H1 (cell line): ENCODE data around the gene UNC79. TPM values are rescaled to one million over a fixed set of nuclear protein-coding genes. Genes with fewer than 3 reads are reported as not detected.

ENCODE experiments used
- CTCF ChIA-PET: fragments of 300-600 bp; sonication (Branson Sonifier 250); formaldehyde crosslinking; loops from one replicate; lab custom pipeline; 2021; ENCODE audit not compliant: partially characterized antibody; lab: Charles Lee
- POLR2A ChIA-PET: fragments of 300-600 bp; sonication (Branson Sonifier 250); formaldehyde crosslinking; loops from one replicate; lab custom pipeline; 2021; ENCODE audit warnings: inconsistent platforms; ENCODE audit not compliant: partially characterized antibody; lab: Charles Lee
- DNase-seq, 2 experiments: peaks; one replicate each; pipeline versions ENCODE4 v3.0.0 to v3.0.0-alpha.2; 2010 to 2022; ENCODE audit warnings: low spot score in 2 of 2, low read depth in 1 of 2, mixed read lengths in 1 of 2
- FAIRE-seq: peaks from 2 replicates; lab custom pipeline; 2011; peaks lifted over from hg19 to GRCh38; lab: Jason Lieb, UNC
- H2AFZ ChIP-seq: 2 replicates; pipeline ENCODE4 v1.8.1; 2012; ENCODE audit warnings: low read length, inconsistent platforms
- H2AK5ac ChIP-seq: 2 replicates; pipeline ENCODE4 v1.6.1; 2013; ENCODE audit warnings: low read depth, low read length
- H2BK120ac ChIP-seq: replicated peaks from 2 replicates; pipeline ENCODE3; 2013; ENCODE audit warnings: low read depth, low read length, inconsistent platforms
- H2BK12ac ChIP-seq: 2 replicates; pipeline ENCODE4 v1.6.1; 2013; ENCODE audit warnings: low read depth, low read length
- H2BK15ac ChIP-seq: 2 replicates; pipeline ENCODE4 v1.6.1; 2013; ENCODE audit warnings: low read length
- H2BK20ac ChIP-seq: 2 replicates; pipeline ENCODE4 v1.6.1; 2013; ENCODE audit warnings: low read length
- H2BK5ac ChIP-seq: 2 replicates; pipeline ENCODE4 v1.6.1; 2013; ENCODE audit warnings: low read depth, low read length
- H3K14ac ChIP-seq: 2 replicates; pipeline ENCODE4 v1.6.1; 2013; ENCODE audit warnings: inconsistent platforms; ENCODE audit not compliant: insufficient read length
- H3K18ac ChIP-seq: 2 replicates; pipeline ENCODE4 v1.6.1; 2013; ENCODE audit warnings: low read length; ENCODE audit errors: extremely low read depth
- H3K23ac ChIP-seq: 2 replicates; pipeline ENCODE4 v1.6.1; 2013; ENCODE audit warnings: inconsistent platforms; ENCODE audit not compliant: insufficient read length
- H3K23me2 ChIP-seq: 2 replicates; pipeline ENCODE4 v1.6.1; 2013; ENCODE audit warnings: low read depth, low read length
- H3K27ac ChIP-seq: 2 replicates; pipeline ENCODE4 v1.6.1; 2011; ENCODE audit warnings: low read depth, low read length, inconsistent platforms
- H3K27me3 ChIP-seq, 4 experiments: replicated peaks in 1 of 4; 1 replicate in 1 of 4; 2 replicates in 3 of 4; pipeline versions ENCODE4 v1.6.1 to v1.8.1; 2011 to 2013; ENCODE audit warnings: low read length in 3 of 4, mild to moderate bottlenecking in 3 of 4, inconsistent platforms in 2 of 4, mixed read lengths in 2 of 4, moderate library complexity in 1 of 4; ENCODE audit not compliant: control insufficient read depth in 3 of 4, insufficient read depth in 3 of 4; ENCODE audit errors: extremely low read depth in 1 of 4
- H3K36me3 ChIP-seq, 4 experiments: 2 replicates each; pipeline versions ENCODE4 v1.6.1 to v1.8.1; 2011 to 2013; ENCODE audit warnings: mild to moderate bottlenecking in 4 of 4, low read length in 3 of 4, moderate library complexity in 2 of 4, control low read depth in 1 of 4, inconsistent platforms in 1 of 4; ENCODE audit not compliant: insufficient read depth in 4 of 4, control insufficient read depth in 2 of 4
- H3K4ac ChIP-seq: replicated peaks from 2 replicates; pipeline ENCODE3; 2013; ENCODE audit warnings: low read length, low read depth, mixed read lengths, inconsistent platforms; ENCODE audit not compliant: insufficient read length
- H3K4me1 ChIP-seq, 4 experiments: replicated peaks in 1 of 4; 1 replicate in 1 of 4; 2 replicates in 3 of 4; pipeline versions ENCODE4 v1.6.1 to v1.8.1; 2011 to 2013; ENCODE audit warnings: low read length in 3 of 4, inconsistent platforms in 2 of 4, mixed read lengths in 1 of 4; ENCODE audit not compliant: insufficient read depth in 4 of 4, control insufficient read depth in 3 of 4
- H3K4me2 ChIP-seq, 2 experiments: 2 replicates each; pipeline versions ENCODE4 v1.6.1 to v1.8.1; 2011 to 2013; ENCODE audit warnings: low read depth in 2 of 2, low read length in 2 of 2, control low read depth in 1 of 2, inconsistent platforms in 1 of 2, mild to moderate bottlenecking in 1 of 2; ENCODE audit not compliant: insufficient read depth in 1 of 2
- H3K4me3 ChIP-seq, 4 experiments: fragments of 200-600, 300-600 bp in 1 of 4; sonication (generic), shearing (Covaris generic), sonication (Bioruptor Twin) in 1 of 4; 2 replicates each; pipeline versions ENCODE4 v1.5.1 to v1.8.1; 2011 to 2016; ENCODE audit warnings: low read length in 4 of 4, low read depth in 3 of 4, control low read depth in 2 of 4, inconsistent platforms in 2 of 4, mild to moderate bottlenecking in 2 of 4, mixed read lengths in 1 of 4, moderate library complexity in 1 of 4; ENCODE audit not compliant: insufficient read depth in 2 of 4; ENCODE audit errors: extremely low read depth in 1 of 4
- H3K56ac ChIP-seq: replicated peaks from 2 replicates; pipeline ENCODE3; 2013; ENCODE audit warnings: low read depth, mild to moderate bottlenecking, mixed read lengths, low read length, inconsistent platforms; ENCODE audit not compliant: insufficient read length
- H3K79me1 ChIP-seq: 2 replicates; pipeline ENCODE4 v1.6.1; 2013; ENCODE audit warnings: low read depth, low read length, control low read depth
- H3K79me2 ChIP-seq, 2 experiments: 2 replicates each; pipeline versions ENCODE4 v1.6.1 to v1.8.1; 2012 to 2013; ENCODE audit warnings: low read length in 2 of 2, mild to moderate bottlenecking in 2 of 2, inconsistent platforms in 1 of 2; ENCODE audit not compliant: insufficient read depth in 2 of 2, control insufficient read depth in 1 of 2
- H3K9ac ChIP-seq, 4 experiments: replicated peaks in 1 of 4; 1 replicate in 1 of 4; 2 replicates in 3 of 4; pipeline versions ENCODE4 v1.6.1 to v1.8.1; 2011 to 2013; ENCODE audit warnings: low read depth in 3 of 4, low read length in 3 of 4, control low read depth in 2 of 4, mild to moderate bottlenecking in 2 of 4, moderate library complexity in 2 of 4, inconsistent platforms in 1 of 4; ENCODE audit errors: extremely low read depth in 1 of 4
- H3K9me3 ChIP-seq, 2 experiments: 2 replicates each; pipeline versions ENCODE4 v1.6.1 to v1.8.1; 2012 to 2013; ENCODE audit warnings: mild to moderate bottlenecking in 2 of 2, moderate library complexity in 2 of 2, control low read depth in 1 of 2, inconsistent platforms in 1 of 2, low read depth in 1 of 2, low read length in 1 of 2, mixed read lengths in 1 of 2; ENCODE audit not compliant: insufficient read depth in 2 of 2
- H4K20me1 ChIP-seq, 2 experiments: replicated peaks in 1 of 2; 2 replicates each; pipeline versions ENCODE3 to v1.8.1; 2011 to 2013; ENCODE audit warnings: inconsistent platforms in 2 of 2, low read length in 2 of 2, mild to moderate bottlenecking in 1 of 2; ENCODE audit not compliant: insufficient read depth in 2 of 2, control insufficient read depth in 1 of 2
- H4K5ac ChIP-seq: 2 replicates; pipeline ENCODE4 v1.6.1; 2013; ENCODE audit warnings: low read length, low read depth, mixed read lengths, inconsistent platforms; ENCODE audit not compliant: insufficient read length
- H4K8ac ChIP-seq: 2 replicates; pipeline ENCODE4 v1.8.0; 2013; ENCODE audit warnings: mild to moderate bottlenecking, moderate library complexity, low read length, inconsistent platforms; ENCODE audit not compliant: insufficient read depth; ENCODE audit errors: extremely low read depth
- H4K91ac ChIP-seq: replicated peaks from 2 replicates; pipeline ENCODE3; 2013; ENCODE audit warnings: low read length, mixed read lengths, inconsistent platforms; ENCODE audit not compliant: insufficient read length
- CTBP2 ChIP-seq: IDR thresholded peaks from 2 replicates; pipeline ENCODE4 v1.7.0; 2011; ENCODE audit warnings: borderline replicate concordance, mild to moderate bottlenecking, moderate library complexity, mixed read lengths, low read length; ENCODE audit not compliant: insufficient read depth, insufficient read length
- EP300 ChIP-seq, 2 experiments: IDR thresholded peaks; 1 replicate in 1 of 2; 2 replicates in 1 of 2; pipeline ENCODE4 v1.6.1; 2011 to 2012; ENCODE audit warnings: low read depth in 2 of 2, low read length in 2 of 2, mild to moderate bottlenecking in 2 of 2, borderline replicate concordance in 1 of 2, inconsistent platforms in 1 of 2, moderate library complexity in 1 of 2
- HDAC2 ChIP-seq, 2 experiments: fragments of 300-600 bp in 1 of 2; sonication (generic) in 1 of 2; IDR thresholded peaks; 2 replicates each; pipeline ENCODE4 v1.6.1; 2011 to 2012; ENCODE audit warnings: low read depth in 2 of 2, low read length in 2 of 2, mild to moderate bottlenecking in 2 of 2, moderate library complexity in 2 of 2, borderline replicate concordance in 1 of 2, inconsistent platforms in 1 of 2
- JUND ChIP-seq: IDR thresholded peaks from 2 replicates; pipeline ENCODE4 v1.6.1; 2011; ENCODE audit warnings: mild to moderate bottlenecking, improper control_type of control experiment, low read length
- RAD21 ChIP-seq, 2 experiments: IDR thresholded peaks in 1 of 2; conservative IDR thresholded peaks in 1 of 2; 2 replicates each; pipeline ENCODE4 v1.6.1; 2011; ENCODE audit warnings: low read depth in 2 of 2, low read length in 2 of 2, improper control_type of control experiment in 1 of 2, inconsistent platforms in 1 of 2, mild to moderate bottlenecking in 1 of 2, moderate library complexity in 1 of 2
- SAP30 ChIP-seq: fragments of 300-600 bp; sonication (generic); IDR thresholded peaks from 2 replicates; pipeline ENCODE4 v1.7.1; 2012; ENCODE audit warnings: low read length, moderate library complexity, mild to moderate bottlenecking, inconsistent platforms; ENCODE audit not compliant: insufficient read depth, insufficient replicate concordance
- SIX5 ChIP-seq: IDR thresholded peaks from 2 replicates; pipeline ENCODE4 v1.6.1; 2011; ENCODE audit warnings: mild to moderate bottlenecking, low read depth, low read length
- TAF1 ChIP-seq: IDR thresholded peaks from 2 replicates; pipeline ENCODE4 v1.6.1; 2011; ENCODE audit warnings: mild to moderate bottlenecking, low read depth, low read length
- YY1 ChIP-seq: IDR thresholded peaks from 2 replicates; pipeline ENCODE4 v1.6.1; 2011; ENCODE audit warnings: low read depth, mild to moderate bottlenecking, low read length
- WGBS, 2 experiments: shearing (Covaris generic) in 1 of 2; methylation state at CpG; one replicate each; pipeline versions ENCODE4 v1.1.6 to v1.1.7; 2013 to 2015; ENCODE audit warnings: low lambda C conversion rate in 2 of 2, mixed read lengths in 2 of 2, inconsistent platforms in 1 of 2, low coverage in 1 of 2, missing lambda C conversion rate in 1 of 2; ENCODE audit not compliant: insufficient replicate concordance in 2 of 2, insufficient coverage in 1 of 2, insufficient read length in 1 of 2; ENCODE audit errors: extremely low coverage in 1 of 2, missing lambda C conversion rate in 1 of 2; 5-methylcytosine and 5-hydroxymethylcytosine counted together
- polyA plus RNA-seq, 7 experiments: library from polyadenylated mRNA; depleted of rRNA in 3 of 7; stranded (reverse) in 5 of 7; unstranded in 2 of 7; fragments of >200 nt in 5 of 7; fragments of 200-250 nt in 2 of 7; gene quantifications; 1 replicate in 5 of 7; 2 replicates in 1 of 7; 4 replicates in 1 of 7; pipeline versions ENCODE4 v1.2.1 to v1.2.3, GENCODE V29; 2011 to 2013; ENCODE audit warnings: missing spikeins in 2 of 7, mixed read lengths in 2 of 7
- total RNA-seq: library from RNA; stranded (reverse); fragmentation: NEBNext Ultra II Directional; extraction: Animal tissue kit (Norgen Biotek cat#: 25700); gene quantifications from 2 replicates; pipeline ENCODE4 v1.2.1, GENCODE V29; 2021
- TF ChIP-seq, protein P1 (sequence below), 3 experiments: IDR thresholded peaks; 1 replicate in 2 of 3; 2 replicates in 1 of 3; pipeline versions ENCODE4 v1.5.1 to v1.6.1; 2011; ENCODE audit warnings: low read length in 3 of 3, mild to moderate bottlenecking in 3 of 3, inconsistent platforms in 2 of 3, low read depth in 1 of 3, moderate library complexity in 1 of 3; ENCODE audit not compliant: insufficient read depth in 1 of 3; ENCODE audit errors: control extremely low read depth in 1 of 3

Gene UNC79
- total and polyA plus RNA-seq, 2 of the 8 experiments (the other 6 are each of a cell fraction or from before 2014, with no cell fraction given), result 1.8 to 2.3 TPM

DNA sequence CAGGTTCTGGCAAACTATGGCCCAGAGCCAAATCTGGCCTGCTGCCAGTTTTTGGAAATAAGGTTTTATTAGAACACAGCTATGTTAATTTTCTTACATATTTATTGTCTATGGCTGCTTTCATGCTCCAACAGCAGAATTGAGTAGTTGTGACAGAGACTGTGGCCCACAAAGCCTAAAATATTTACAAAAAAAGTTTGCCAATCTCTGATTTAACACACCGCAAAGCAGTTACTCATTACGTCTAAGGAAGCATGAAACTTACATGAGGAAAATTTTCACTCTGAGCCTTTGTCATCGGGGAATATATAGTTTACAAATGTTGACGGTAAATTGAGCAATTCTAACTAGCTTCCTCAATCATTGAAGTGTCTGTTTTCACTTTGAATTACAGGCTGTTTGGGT lies 96.5 kb downstream of the UNC79 start:
- WGBS, 2 experiments, result 93% methylated on average over 4 of the region's 4 CpGs; no CpG with 5 or more reads in 1 of the 2 experiments
- Histone ChIP-seq H4K8ac (no peak overlapping the region), H3K79me1 (no peaks in the 10 kb centered on the region), H4K5ac (no peak overlapping the region), H2BK120ac (no peak overlapping the region), H3K36me3 (no peaks in the 10 kb centered on the region), H2BK20ac (no peak overlapping the region), H3K14ac (no peak overlapping the region), H3K18ac (no peak overlapping the region), H3K9me3 (peaks cover 0 to 3% of the 10 kb centered on the region in 2 experiments; a peak in 1 of 4 replicates), H3K27ac (no peak overlapping the region), H3K23ac (no peak overlapping the region), H3K4me2 (no peak overlapping the region), H3K4me1 (peaks cover 0 to 2% (median 0%) of the 10 kb centered on the region in 4 experiments; a peak in 1 of 7 replicates), H4K91ac (no peak overlapping the region), H3K4me3 (no peak overlapping the region), H3K23me2 (no peaks in the 10 kb centered on the region), H3K9ac (no peak overlapping the region), H4K20me1 (no peaks in the 10 kb centered on the region), H3K79me2 (no peaks in the 10 kb centered on the region), H2AK5ac (no peak overlapping the region), H3K4ac (no peak overlapping the region), H2BK5ac (no peak overlapping the region), H2BK12ac (no peak overlapping the region), H3K56ac (no peak overlapping the region), H3K27me3 (no peaks in the 10 kb centered on the region), H2BK15ac (no peak overlapping the region), H2AFZ (no peak overlapping the region)
- POLR2A ChIA-PET, result no interaction called here
- DNase-seq, result no peak
- no peak for FAIRE-seq
- CTCF ChIA-PET, result interaction anchor here (1.1 kb wide), 1 partner anchor 25 kb away, joined by 3 read pairs; no protein-coding TSS in a partner anchor
- TF ChIP-seq, protein P1, sequence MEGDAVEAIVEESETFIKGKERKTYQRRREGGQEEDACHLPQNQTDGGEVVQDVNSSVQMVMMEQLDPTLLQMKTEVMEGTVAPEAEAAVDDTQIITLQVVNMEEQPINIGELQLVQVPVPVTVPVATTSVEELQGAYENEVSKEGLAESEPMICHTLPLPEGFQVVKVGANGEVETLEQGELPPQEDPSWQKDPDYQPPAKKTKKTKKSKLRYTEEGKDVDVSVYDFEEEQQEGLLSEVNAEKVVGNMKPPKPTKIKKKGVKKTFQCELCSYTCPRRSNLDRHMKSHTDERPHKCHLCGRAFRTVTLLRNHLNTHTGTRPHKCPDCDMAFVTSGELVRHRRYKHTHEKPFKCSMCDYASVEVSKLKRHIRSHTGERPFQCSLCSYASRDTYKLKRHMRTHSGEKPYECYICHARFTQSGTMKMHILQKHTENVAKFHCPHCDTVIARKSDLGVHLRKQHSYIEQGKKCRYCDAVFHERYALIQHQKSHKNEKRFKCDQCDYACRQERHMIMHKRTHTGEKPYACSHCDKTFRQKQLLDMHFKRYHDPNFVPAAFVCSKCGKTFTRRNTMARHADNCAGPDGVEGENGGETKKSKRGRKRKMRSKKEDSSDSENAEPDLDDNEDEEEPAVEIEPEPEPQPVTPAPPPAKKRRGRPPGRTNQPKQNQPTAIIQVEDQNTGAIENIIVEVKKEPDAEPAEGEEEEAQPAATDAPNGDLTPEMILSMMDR (IDR thresholded peaks at IDR 0.05; ENCODE audit: control extremely low read depth in 1 of 3, insufficient read depth in 1 of 3, low read depth in 1 of 3, low read length in 3 of 3), result no peak
- TF ChIP-seq JUND (no peak), YY1 (no peak), EP300 (IDR thresholded peaks at IDR 0.05; ENCODE audit: borderline replicate concordance in 1 of 2, low read depth in 2 of 2, low read length in 2 of 2) (no peak), HDAC2 (IDR thresholded peaks at IDR 0.05; ENCODE audit: borderline replicate concordance in 1 of 2, low read depth in 2 of 2, low read length in 2 of 2) (no peak), TAF1 (no peak), SIX5 (no peak), SAP30 (no peak), RAD21 (IDR thresholded peaks at IDR 0.05 in 1 of 2, conservative IDR thresholded peaks at IDR 0.05 in 1 of 2; ENCODE audit: low read depth in 2 of 2, low read length in 2 of 2) (no peak), CTBP2 (no peak)
